GM23248 (cell line): ENCODE data around the gene G0S2.

Source experiments
- EZH2 ChIP-seq: fragments of 200-600 bp; sonication (generic); IDR thresholded peaks from 2 replicates; pipeline ENCODE4 v1.6.1; 2018; ENCODE audit warnings: antibody characterized with exemption, mild to moderate bottlenecking; ENCODE audit not compliant: insufficient read depth, poor library complexity, severe bottlenecking
- EZH2phosphoT487 ChIP-seq: fragments of 200-600 bp; sonication (generic); IDR thresholded peaks from 2 replicates; pipeline ENCODE4 v1.6.1; 2018; ENCODE audit warnings: antibody characterized with exemption, moderate library complexity, mild to moderate bottlenecking, low read depth; ENCODE audit not compliant: insufficient read depth

- no peak for TF ChIP-seq EZH2
- no peak for TF ChIP-seq EZH2phosphoT487
These were observed 8.1 kb upstream of the G0S2 start for GRCh38 chr1:209667103-209667502.
